Motor neuron (in vitro differentiated cells): ENCODE data around the gene TMEM45A. TPM values are rescaled to one million over a fixed set of nuclear protein-coding genes. Genes with fewer than 3 reads are reported as not detected.
"Not testable (repeated sequence)": the region's sequence is repeated elsewhere in the genome, so short reads cannot be mapped to it uniquely, and the experiment has no call there.

Experiments
- ATAC-seq, 8 experiments: fragments of 200-7000 bp; cut with Tn5 transposase; replicated peaks in 6 of 8; 2 replicates each; pipeline ENCODE4 v1.8.0; 2021; ENCODE audit warnings: mild to moderate bottlenecking in 8 of 8, moderate library complexity in 8 of 8
- H3K27ac ChIP-seq, 2 donors: fragments of 250-450 bp; sonication (Bioruptor Pico); 2 replicates each; pipeline ENCODE4 v1.9.0; 2021; ENCODE audit warnings: antibody characterized with exemption in 2 of 2, mild to moderate bottlenecking in 2 of 2, moderate library complexity in 1 of 2
- H3K4me1 ChIP-seq, 2 donors: fragments of 250-450 bp; sonication (Bioruptor Pico); replicated peaks in 1 of 2; 2 replicates each; pipeline ENCODE4 v1.6.1; 2021; ENCODE audit warnings: antibody characterized with exemption in 2 of 2, mild to moderate bottlenecking in 2 of 2, moderate library complexity in 1 of 2
- H3K4me3 ChIP-seq, 5 donors: fragments of 250-450 bp; sonication (Bioruptor Pico); 2 replicates each; pipeline ENCODE4 v1.9.0; 2021; ENCODE audit warnings: antibody characterized with exemption in 5 of 5, mild to moderate bottlenecking in 5 of 5, moderate library complexity in 4 of 5
- WGBS, 10 experiments: fragments of 450-650 bp; shearing (Covaris generic); methylation state at CpG; one replicate each; pipeline ENCODE4 v1.0.0; 2022; 5-methylcytosine and 5-hydroxymethylcytosine counted together
- in situ Hi-C, 9 experiments: fragments of 400-800 bp; cut with MboI; loops; one replicate each; pipeline ENCODE4 v1.15.0; 2021; ENCODE audit warnings: low sequenced_read_pairs in 9 of 9, low pct_unique_long_range_greater_than_20kb in 2 of 9; ENCODE audit not compliant: unreplicated experiment in 9 of 9
- total RNA-seq, 8 experiments: library from RNA; unstranded; fragments of 300-600 nt; gene quantifications; 2 replicates each; pipeline versions ENCODE4 v1.2.3 to v1.2.4, GENCODE V29; 2022

TMEM45A gene, protein sequence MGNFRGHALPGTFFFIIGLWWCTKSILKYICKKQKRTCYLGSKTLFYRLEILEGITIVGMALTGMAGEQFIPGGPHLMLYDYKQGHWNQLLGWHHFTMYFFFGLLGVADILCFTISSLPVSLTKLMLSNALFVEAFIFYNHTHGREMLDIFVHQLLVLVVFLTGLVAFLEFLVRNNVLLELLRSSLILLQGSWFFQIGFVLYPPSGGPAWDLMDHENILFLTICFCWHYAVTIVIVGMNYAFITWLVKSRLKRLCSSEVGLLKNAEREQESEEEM
- 10 to 100 TPM in 6 of 8 experiments, under 1 TPM in 2; 0.31 to 40.2 (median 23.0) TPM for total RNA-seq

DNA sequence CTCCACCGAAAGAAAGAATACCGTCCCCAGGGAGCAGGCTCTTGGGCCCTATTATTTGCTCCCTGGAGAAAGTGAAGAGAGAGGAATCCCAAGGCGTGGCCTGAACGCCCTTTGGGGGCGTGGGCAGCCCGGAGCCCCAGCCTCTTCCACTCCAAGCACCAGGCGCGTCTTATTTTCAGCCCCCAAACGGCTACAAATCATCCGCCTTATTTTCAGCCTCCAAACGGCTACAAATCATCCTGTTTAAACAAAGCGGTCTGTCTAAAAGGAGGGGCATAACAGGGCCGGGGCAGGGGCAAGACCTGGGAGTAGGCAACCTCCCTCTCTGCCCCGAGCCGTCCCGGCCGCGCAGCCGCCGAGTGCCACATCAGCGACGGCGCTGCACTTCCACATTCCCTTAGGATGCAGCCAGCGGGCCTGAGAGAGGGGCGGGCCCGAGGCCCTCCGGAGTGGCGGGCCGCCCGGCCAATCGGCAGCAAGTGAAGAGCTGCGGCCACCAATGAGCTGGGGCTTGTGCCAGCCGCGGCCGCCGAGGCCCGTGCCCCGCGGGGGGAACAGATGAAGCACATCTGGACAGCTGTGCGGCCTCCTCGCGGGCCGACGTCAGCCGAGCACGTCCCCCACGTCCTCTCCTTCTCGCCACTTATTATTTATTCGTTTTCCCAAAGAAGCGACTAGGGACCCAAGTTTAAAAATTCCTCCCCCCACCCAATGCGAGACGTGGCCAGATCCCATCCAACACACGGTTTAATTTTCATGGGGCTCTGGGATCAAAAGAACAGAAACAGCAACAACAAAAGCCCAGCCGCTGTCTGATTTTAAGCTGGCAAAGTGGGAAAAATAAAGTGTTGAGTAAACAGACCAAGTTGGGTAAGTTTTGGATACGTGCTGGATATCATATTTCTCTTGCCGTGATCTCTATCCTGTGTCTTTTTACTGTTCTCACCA, at the start of gene TMEM45A:
Gene TMEM45A, plus strand, starts transcription at position 561 of the 948 bp plus-strand sequence. CDS start 62,593 bp downstream, outside the sequence.
- in situ Hi-C loops: no loop called here
- Histone ChIP-seq H3K27ac (peak within 1 kb of the TSS; percentile 82 to 84), H3K4me1 (peaks cover 5 to 8% of the 10 kb centered on the region in 2 donors), H3K4me3 (peak within 1 kb of the TSS; percentile 41 to 57 (median 48))
- peak; percentile 95 to 100 (median 97) for ATAC-seq
- WGBS, 10 experiments: 0 to 13% (median 2%) methylated on average over 1 to 16 of the region's 56 CpGs

GRCh38 chr3:100443690-100444089, 48.7 kb upstream of the TMEM45A start:
- Histone ChIP-seq H3K27ac (no peak overlapping the region), H3K4me3 (no peak overlapping the region), H3K4me1 (no peaks in the 10 kb centered on the region)
- ATAC-seq: no peak
- in situ Hi-C loops: no loop called here

- H3K27ac ChIP-seq, ATAC-seq, in situ Hi-C loops, H3K4me1 ChIP-seq, H3K4me3 ChIP-seq: not testable (repeated sequence)
- 100% methylated on average over 1 to 2 of the region's 3 CpGs; no CpG with 5 or more reads in 6 of the 10 experiments for WGBS, 10 experiments
Observed at GRCh38 chr3:100447067-100447466, 45.4 kb upstream of the TMEM45A start.

DNA sequence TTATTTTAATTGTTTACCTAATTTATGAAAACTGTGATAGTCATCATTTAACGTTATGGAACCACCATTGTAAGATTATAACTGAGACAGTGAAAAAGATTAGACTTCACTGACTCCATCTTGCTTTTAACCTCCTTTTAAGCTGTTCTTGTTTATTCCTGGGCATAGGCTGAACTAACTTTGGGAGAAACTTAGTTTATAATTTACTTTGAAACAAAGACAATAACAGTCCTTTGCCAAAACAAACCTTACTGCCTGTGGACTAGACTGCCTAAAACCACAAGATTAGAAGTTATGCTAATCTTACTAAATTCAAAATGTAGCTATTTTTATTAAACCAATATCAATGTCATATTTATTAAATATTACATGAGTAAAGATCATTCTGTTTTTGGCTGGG, 44.3 kb upstream of the TMEM45A start:
- H3K4me3 ChIP-seq: no peak overlapping the region
- H3K4me1 ChIP-seq: peaks cover 0 to 5% of the 10 kb centered on the region in 2 donors
- WGBS, 10 experiments: 75 to 100% (median 100%) methylated on average over 1 of the region's 1 CpG; no CpG with 5 or more reads in 1 of the 10 experiments
- H3K27ac ChIP-seq: no peak overlapping the region
- in situ Hi-C loops: no loop called here
- no peak for ATAC-seq

- Histone ChIP-seq H3K4me1 (peaks cover 0 to 5% of the 10 kb centered on the region in 2 donors), H3K4me3 (no peak overlapping the region), H3K27ac (no peak overlapping the region)
- WGBS, 10 experiments: 61 to 100% (median 72%) methylated on average over 1 to 2 of the region's 2 CpGs; no CpG with 5 or more reads in 2 of the 10 experiments
- in situ Hi-C loops: no loop called here
- no peak for ATAC-seq
Observed at GRCh38 chr3:100449214-100449613, 43.2 kb upstream of the TMEM45A start.

DNA sequence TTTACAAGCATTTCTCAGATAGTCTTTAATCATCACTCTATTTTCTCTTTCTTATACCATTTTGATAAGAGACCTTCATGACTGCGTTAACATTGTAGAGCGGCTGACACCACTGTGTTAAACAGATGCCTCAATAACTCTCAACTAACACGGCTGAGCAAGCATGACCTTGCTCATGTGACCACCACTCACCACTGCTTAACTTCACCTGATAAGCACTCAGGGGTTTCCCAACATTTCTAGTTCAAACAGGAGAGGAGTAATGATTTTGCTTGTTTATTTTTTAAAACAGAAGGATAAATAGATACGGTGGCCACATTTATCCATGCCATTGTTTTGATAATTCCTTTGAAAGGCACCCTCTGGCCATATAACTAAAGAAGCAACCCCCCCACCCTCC, 37.7 kb upstream of the TMEM45A start:
- whole genome bisulfite sequencing, 10 experiments: 69 to 100% (median 91%) methylated on average over 2 to 4 of the region's 4 CpGs; no CpG with 5 or more reads in 2 of the 10 experiments
- Histone ChIP-seq H3K27ac (no peak overlapping the region), H3K4me1 (no peaks in the 10 kb centered on the region), H3K4me3 (no peak overlapping the region)
- in situ Hi-C loops: loop anchor here in 3 of 9 experiments (25.0 kb wide), 3 partner anchors 133 to 333 kb away; no protein-coding TSS in a partner anchor
- ATAC-seq: peak in 2 of 8 experiments; percentile 43 to 54

DNA sequence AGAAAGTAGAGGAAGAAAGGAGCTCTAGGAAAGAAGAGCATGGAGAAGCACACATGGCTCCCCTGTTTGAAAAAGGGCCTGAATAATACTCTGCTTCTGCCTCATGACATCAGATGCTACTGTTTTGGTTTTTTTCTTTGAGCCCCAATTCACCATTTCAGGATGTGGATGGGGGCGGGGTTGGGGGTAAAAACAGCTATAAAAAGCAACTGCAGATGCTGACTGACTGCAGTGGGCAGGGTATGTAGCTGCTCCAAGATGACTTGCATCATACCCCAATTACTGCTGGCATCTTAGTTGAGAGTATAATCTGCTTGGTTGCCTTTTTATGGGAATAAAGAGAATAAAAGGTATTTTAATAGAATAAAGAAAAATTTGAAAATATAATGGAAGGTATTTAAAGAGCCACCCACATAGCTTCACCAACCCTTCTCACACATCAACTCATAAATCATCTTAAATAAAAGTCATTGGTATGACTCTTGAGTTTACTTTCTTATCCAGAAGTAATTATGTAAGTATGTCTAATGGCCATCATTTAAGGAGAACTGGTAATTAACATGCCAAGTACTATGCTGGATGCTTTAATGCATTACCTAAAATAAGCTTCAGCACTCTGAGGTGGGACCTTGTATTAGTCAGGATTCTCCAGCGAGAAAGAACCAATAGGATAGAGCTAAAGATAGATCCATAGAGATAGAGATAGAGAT, 36.4 kb upstream of the TMEM45A start:
- H3K4me1 ChIP-seq: no peaks in the 10 kb centered on the region
- no peak for ATAC-seq
- in situ Hi-C loops: loop anchor here in 3 of 9 experiments (25.0 kb wide), 3 partner anchors 131 to 331 kb away; no protein-coding TSS in a partner anchor
- no peak overlapping the region for H3K4me3 ChIP-seq
- no peak overlapping the region for H3K27ac ChIP-seq
- 78 to 100% (median 89%) methylated on average over 1 to 2 of the region's 2 CpGs; no CpG with 5 or more reads in 3 of the 10 experiments for WGBS, 10 experiments

GRCh38 chr3:100456745-100457144, 35.7 kb upstream of the TMEM45A start:
- WGBS, 10 experiments: 60 to 100% (median 60%) methylated on average over 1 of the region's 1 CpG; no CpG with 5 or more reads in 7 of the 10 experiments
- Histone ChIP-seq H3K4me1 (no peaks in the 10 kb centered on the region), H3K27ac (no peak overlapping the region), H3K4me3 (no peak overlapping the region)
- no peak for ATAC-seq
- in situ Hi-C loops: loop anchor here in 3 of 9 experiments (25.0 kb wide), 3 partner anchors 131 to 331 kb away; no protein-coding TSS in a partner anchor

- in situ Hi-C loops: loop anchor here in 3 of 9 experiments (25.0 kb wide), 3 partner anchors 129 to 329 kb away; no protein-coding TSS in a partner anchor
- H3K4me1 ChIP-seq: no peaks in the 10 kb centered on the region
- ATAC-seq: no peak
- no peak overlapping the region for H3K27ac ChIP-seq
- no peak overlapping the region for H3K4me3 ChIP-seq
- WGBS, 10 experiments: 80 to 100% (median 100%) methylated on average over 1 of the region's 1 CpG; no CpG with 5 or more reads in 4 of the 10 experiments
Observed at GRCh38 chr3:100457811-100458210, 34.6 kb upstream of the TMEM45A start.

- in situ Hi-C loops: loop anchor here in 3 of 9 experiments (25.0 kb wide), 3 partner anchors 128 to 328 kb away; no protein-coding TSS in a partner anchor
- no peaks in the 10 kb centered on the region for H3K4me1 ChIP-seq
- ATAC-seq: no peak
- no peak overlapping the region for H3K27ac ChIP-seq
- no peak overlapping the region for H3K4me3 ChIP-seq
- WGBS, 10 experiments: 100% methylated on average over 1 of the region's 1 CpG; no CpG with 5 or more reads in 9 of the 10 experiments
Observed at GRCh38 chr3:100458814-100459213, 33.6 kb upstream of the TMEM45A start.

DNA sequence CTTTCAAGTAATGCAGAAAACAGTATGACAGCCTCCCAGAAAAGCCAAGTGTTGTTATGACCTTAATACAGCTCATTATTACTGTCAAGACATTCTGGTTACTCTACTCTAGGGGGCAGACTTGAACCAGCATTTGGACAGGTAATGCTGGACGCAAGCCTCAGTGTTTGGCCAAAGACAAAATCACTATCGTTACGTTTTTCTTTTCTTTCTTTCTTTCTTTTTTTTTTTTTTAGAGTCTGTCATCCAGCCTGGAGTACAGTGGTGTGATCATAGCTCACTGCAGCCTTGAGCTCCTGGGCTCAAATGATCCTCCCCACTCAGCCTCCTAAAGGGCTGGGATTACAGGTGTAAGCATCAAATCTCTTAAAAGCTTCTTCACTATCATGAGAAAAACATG, 29.4 kb upstream of the TMEM45A start:
- no peak overlapping the region for H3K27ac ChIP-seq
- ATAC-seq: peak; percentile 85 to 98 (median 94)
- in situ Hi-C loops: loop anchor here in 3 of 9 experiments (5.0 to 25.0 kb wide), 4 partner anchors 124 to 324 kb away; no protein-coding TSS in a partner anchor
- H3K4me1 ChIP-seq: no peaks in the 10 kb centered on the region
- WGBS, 10 experiments: 0 to 8% (median 2%) methylated on average over 1 to 3 of the region's 3 CpGs
- no peak overlapping the region for H3K4me3 ChIP-seq

DNA sequence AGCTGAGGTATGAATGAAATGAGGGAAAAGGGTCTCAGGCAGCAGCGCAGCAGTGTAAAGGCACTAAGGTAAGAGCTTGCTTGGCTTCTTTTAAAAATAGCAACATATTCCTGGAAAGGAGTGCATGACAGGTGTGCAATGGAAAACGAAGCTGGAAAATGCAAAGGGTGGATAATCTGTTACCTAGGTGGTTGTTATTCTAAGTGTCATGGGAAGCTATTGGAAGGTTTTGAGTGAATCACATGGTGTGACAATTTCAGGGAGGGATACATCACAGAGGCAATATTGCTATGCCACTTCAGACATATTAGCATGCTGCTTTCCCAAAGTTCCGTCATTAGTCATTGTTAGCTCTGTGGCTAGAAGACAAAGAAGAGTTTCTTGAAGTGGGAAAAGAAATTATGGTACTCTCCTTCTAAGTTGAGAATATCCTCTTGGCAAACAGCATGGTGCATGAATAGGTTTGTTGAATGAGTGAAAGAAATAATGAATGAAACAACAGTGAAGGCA, 28.7 kb upstream of the TMEM45A start:
- WGBS, 10 experiments: 10 to 100% (median 74%) methylated on average over 1 to 3 of the region's 3 CpGs
- no peak overlapping the region for H3K27ac ChIP-seq
- H3K4me1 ChIP-seq: no peaks in the 10 kb centered on the region
- in situ Hi-C loops: loop anchor here in 3 of 9 experiments (5.0 to 25.0 kb wide), 4 partner anchors 124 to 324 kb away; no protein-coding TSS in a partner anchor
- ATAC-seq: no peak
- H3K4me3 ChIP-seq: no peak overlapping the region
